NB4 (cell line): ENCODE measurements around the gene HJV.

Experiments used
- DNase-seq: peaks from one replicate; pipeline ENCODE4 v3.0.0; 2010; ENCODE audit warnings: low read depth
- H3K4me3 ChIP-seq: one replicate; pipeline ENCODE4 v1.5.1; 2011; ENCODE audit warnings: mild to moderate bottlenecking, low read depth, low read length, moderate library complexity
- MAX ChIP-seq: IDR thresholded peaks from 2 replicates; pipeline ENCODE4 v1.6.1; 2011; ENCODE audit warnings: low read depth, low read length
- MYC ChIP-seq: IDR thresholded peaks from 2 replicates; pipeline ENCODE4 v1.6.1; 2011; ENCODE audit warnings: low read depth, low read length
- POLR2A ChIP-seq: IDR thresholded peaks from 2 replicates; pipeline ENCODE4 v1.6.1; 2011; ENCODE audit warnings: mild to moderate bottlenecking; ENCODE audit not compliant: insufficient read length; ENCODE audit errors: extremely low read depth
- TF ChIP-seq, protein P1 (sequence below): IDR thresholded peaks from one replicate; pipeline ENCODE4 v1.5.1; 2012; ENCODE audit warnings: low read depth, low read length

Gene HJV

GRCh38 chr1:146046664-146047063 is 25.1 kb upstream of the HJV start:
- no peak overlapping the region for H3K4me3 ChIP-seq
- TF ChIP-seq, protein P1, sequence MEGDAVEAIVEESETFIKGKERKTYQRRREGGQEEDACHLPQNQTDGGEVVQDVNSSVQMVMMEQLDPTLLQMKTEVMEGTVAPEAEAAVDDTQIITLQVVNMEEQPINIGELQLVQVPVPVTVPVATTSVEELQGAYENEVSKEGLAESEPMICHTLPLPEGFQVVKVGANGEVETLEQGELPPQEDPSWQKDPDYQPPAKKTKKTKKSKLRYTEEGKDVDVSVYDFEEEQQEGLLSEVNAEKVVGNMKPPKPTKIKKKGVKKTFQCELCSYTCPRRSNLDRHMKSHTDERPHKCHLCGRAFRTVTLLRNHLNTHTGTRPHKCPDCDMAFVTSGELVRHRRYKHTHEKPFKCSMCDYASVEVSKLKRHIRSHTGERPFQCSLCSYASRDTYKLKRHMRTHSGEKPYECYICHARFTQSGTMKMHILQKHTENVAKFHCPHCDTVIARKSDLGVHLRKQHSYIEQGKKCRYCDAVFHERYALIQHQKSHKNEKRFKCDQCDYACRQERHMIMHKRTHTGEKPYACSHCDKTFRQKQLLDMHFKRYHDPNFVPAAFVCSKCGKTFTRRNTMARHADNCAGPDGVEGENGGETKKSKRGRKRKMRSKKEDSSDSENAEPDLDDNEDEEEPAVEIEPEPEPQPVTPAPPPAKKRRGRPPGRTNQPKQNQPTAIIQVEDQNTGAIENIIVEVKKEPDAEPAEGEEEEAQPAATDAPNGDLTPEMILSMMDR, result no peak
- no peak for TF ChIP-seq POLR2A
- TF ChIP-seq MYC, result no peak
- TF ChIP-seq MAX, result no peak
- DNase-seq, result no peak

GRCh38 chr1:146039844-146040194 is 18.3 kb upstream of the HJV start:
- no peak for DNase-seq
- TF ChIP-seq POLR2A (no peak), MYC (no peak), MAX (no peak)
- TF ChIP-seq, protein P1, result no peak
- no peak overlapping the region for H3K4me3 ChIP-seq

- H3K4me3 ChIP-seq, result peak overlapping the region; percentile 75
- DNase-seq, result peak; percentile 87
- TF ChIP-seq POLR2A, result no peak
- TF ChIP-seq, protein P1, result no peak
- TF ChIP-seq MAX, result peak; percentile 64
- no peak for TF ChIP-seq MYC
These were observed 15.6 kb upstream of the HJV start for GRCh38 chr1:146036965-146037646.

DNA sequence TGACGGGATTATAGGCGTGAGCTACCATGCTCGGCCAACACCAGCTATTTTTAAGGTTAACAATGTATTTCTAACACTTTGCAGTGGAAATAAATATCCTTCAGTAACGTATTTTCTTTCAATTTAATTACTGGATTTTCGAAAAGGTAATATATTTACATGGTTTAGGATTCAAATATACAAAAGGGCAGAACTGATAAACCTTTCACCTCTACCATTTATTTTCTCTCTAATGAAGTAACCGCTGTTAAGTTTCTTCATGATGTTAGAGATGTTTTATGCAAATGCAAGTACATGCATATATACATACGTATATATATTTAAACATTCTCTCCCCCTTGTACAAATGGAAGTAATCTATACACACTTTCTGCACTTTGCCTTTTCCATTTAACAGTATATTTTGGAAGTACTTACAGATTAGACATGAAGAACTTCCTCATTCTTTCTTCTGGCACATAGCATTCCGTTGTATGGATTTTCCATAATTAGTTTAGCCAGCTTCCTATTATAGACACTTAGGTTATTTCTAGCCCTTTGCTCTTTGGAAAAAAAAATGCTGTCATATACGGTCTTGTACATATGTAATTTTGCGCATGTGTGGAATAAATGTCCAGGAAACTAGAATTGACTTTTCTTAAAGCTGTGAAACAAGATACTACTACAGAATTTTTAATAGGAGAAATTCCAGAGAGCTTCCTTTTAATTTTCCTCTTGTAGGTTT is 14.9 kb upstream of the HJV start:
- TF ChIP-seq POLR2A (no peak), MYC (no peak), MAX (no peak)
- TF ChIP-seq, protein P1, result no peak
- no peak for DNase-seq
- peak overlapping the region; percentile 75 for H3K4me3 ChIP-seq

GRCh38 chr1:146035048-146035423 is 13.5 kb upstream of the HJV start:
- peak; percentile 44 for DNase-seq
- peak overlapping the region; percentile 53 for H3K4me3 ChIP-seq

More at GRCh38 chr1:146035048-146035423, 13.5 kb upstream of the HJV start:
- TF ChIP-seq POLR2A (no peak), MYC (0 out of 2 replicates have a peak, but pooled peaks have one; percentile 2), MAX (peak; percentile 65)
- TF ChIP-seq, protein P1, result no peak
